AG04449 (cell line): Measurements from ENCODE around the gene KIAA1755.
"Not testable (repeated sequence)": the region's sequence is repeated elsewhere in the genome, so short reads cannot be mapped to it uniquely, and the experiment has no call there.

ENCODE experiments used
- CTCF ChIA-PET: fragments of 350-600 bp; formaldehyde crosslinking; extraction: SDS; loops from one replicate; lab custom pipeline; 2021; ENCODE audit warnings: antibody characterized with exemption; lab: Yijun Ruan, JAX
- POLR2A ChIA-PET: fragments of 400-600, 350-600 bp; formaldehyde crosslinking; extraction: SDS; loops from one replicate; lab custom pipeline; 2020; ENCODE audit warnings: antibody characterized with exemption, inconsistent platforms; lab: Yijun Ruan, JAX
- DNase-seq: peaks from one replicate; pipeline ENCODE4 v3.0.0-alpha.2; 2010; ENCODE audit warnings: low read depth, low spot score
- H3K4me3 ChIP-seq: 2 replicates; pipeline ENCODE4 v1.5.1; 2011; ENCODE audit warnings: low read depth, mild to moderate bottlenecking, control low read depth, low read length
- CTCF ChIP-seq: IDR thresholded peaks from one replicate; pipeline ENCODE4 v1.5.1; 2011; ENCODE audit warnings: mild to moderate bottlenecking, moderate library complexity, low read length, control low read depth, inconsistent platforms; ENCODE audit not compliant: insufficient read depth; ENCODE audit errors: missing control alignments

The KIAA1755 gene

GRCh38 chr20:38283236-38283635 lies 22.7 kb upstream of the KIAA1755 start:
- ChIA-PET CTCF (interaction anchor here (1.0 to 1.3 kb wide), 2 partner anchors 8 to 52 kb away, joined by 3 read pairs; no protein-coding TSS in a partner anchor), POLR2A (no interaction called here)
- H3K4me3 ChIP-seq = no peak overlapping the region
- no peak for DNase-seq
- no peak for TF ChIP-seq CTCF

- DNase-seq, H3K4me3 ChIP-seq, POLR2A ChIA-PET, CTCF ChIA-PET: not testable (repeated sequence)
Measured at GRCh38 chr20:38281176-38281915, 20.8 kb upstream of the KIAA1755 start.

- no peak for DNase-seq
- POLR2A ChIA-PET = no interaction called here
- no peak for TF ChIP-seq CTCF
- CTCF ChIA-PET = interaction anchor here (0.7 to 0.8 kb wide), 3 partner anchors 8 to 56 kb away, joined by 3 to 4 read pairs (median 3); partner anchors contain the start of gene BPI
- no peak overlapping the region for H3K4me3 ChIP-seq
Measured at GRCh38 chr20:38278763-38279162, 18.2 kb upstream of the KIAA1755 start.

- ChIA-PET POLR2A (no interaction called here), CTCF (interaction anchor here (0.8 kb wide), 1 partner anchor 9 kb away, joined by 4 read pairs; no protein-coding TSS in a partner anchor)
- TF ChIP-seq CTCF = no peak
- DNase-seq = no peak
- no peak overlapping the region for H3K4me3 ChIP-seq
Measured at GRCh38 chr20:38278131-38278530, 17.6 kb upstream of the KIAA1755 start.

GRCh38 chr20:38277691-38278090 lies 17.2 kb upstream of the KIAA1755 start:
- no peak for TF ChIP-seq CTCF
- no peak for DNase-seq
- no peak overlapping the region for H3K4me3 ChIP-seq
- ChIA-PET POLR2A (no interaction called here), CTCF (no interaction called here)

GRCh38 chr20:38277285-38277684 lies 16.8 kb upstream of the KIAA1755 start:
- TF ChIP-seq CTCF = no peak
- no peak for DNase-seq
- H3K4me3 ChIP-seq = no peak overlapping the region
- ChIA-PET CTCF (interaction anchor here (0.5 to 1.8 kb wide), 3 partner anchors 26 to 160 kb away, joined by 3 to 6 read pairs (median 3); partner anchors contain the start of gene SNHG17), POLR2A (no interaction called here)
